Hematopoietic multipotent progenitor cell treated with erythropoietin and hydrocortisone succinate and interleukin-3 and kit ligand, for 17 days (in vitro differentiated cells): ENCODE measurements around the gene ANKK1.

ENCODE experiments used
- DNase-seq: peaks from one replicate; pipeline ENCODE4 v3.0.0-alpha.2; 2015; ENCODE audit warnings: low spot score

Gene ANKK1

GRCh38 chr11:113387605-113388211 is at the start of gene ANKK1:
TSS of gene ANKK1 (plus strand) at chr11:113387779. CDS start at chr11:113387885, 106 bp downstream.
- no peak for DNase-seq

GRCh38 chr11:113338730-113339129 is 48.8 kb upstream of the ANKK1 start:
- DNase-seq, result no peak

GRCh38 chr11:113339929-113340589 is 47.5 kb upstream of the ANKK1 start:
- DNase-seq, result no peak

GRCh38 chr11:113341388-113342165 is 46.0 kb upstream of the ANKK1 start:
- no peak for DNase-seq

- DNase-seq, result no peak
These were observed 41.6 kb upstream of the ANKK1 start for GRCh38 chr11:113345978-113346377.

- no peak for DNase-seq
These were observed 38.1 kb upstream of the ANKK1 start for GRCh38 chr11:113349528-113349927.

GRCh38 chr11:113350336-113351067 is 37.1 kb upstream of the ANKK1 start:
- DNase-seq, result no peak

- no peak for DNase-seq
These were observed 36.5 kb upstream of the ANKK1 start for GRCh38 chr11:113351068-113351450.

GRCh38 chr11:113351480-113351879 is 36.1 kb upstream of the ANKK1 start:
- DNase-seq, result no peak

GRCh38 chr11:113356203-113356602 is 31.4 kb upstream of the ANKK1 start:
- DNase-seq, result no peak

GRCh38 chr11:113363406-113363805 is 24.2 kb upstream of the ANKK1 start:
- DNase-seq, result no peak

GRCh38 chr11:113363996-113364641 is 23.5 kb upstream of the ANKK1 start:
- DNase-seq, result no peak

GRCh38 chr11:113365895-113366294 is 21.7 kb upstream of the ANKK1 start:
- no peak for DNase-seq

- DNase-seq, result no peak
These were observed 18.2 kb upstream of the ANKK1 start for GRCh38 chr11:113369411-113369810.

GRCh38 chr11:113370634-113371033 is 16.9 kb upstream of the ANKK1 start:
- no peak for DNase-seq

- DNase-seq, result no peak
These were observed 15.3 kb upstream of the ANKK1 start for GRCh38 chr11:113372309-113372708.

GRCh38 chr11:113373306-113373705 is 14.3 kb upstream of the ANKK1 start:
- DNase-seq, result no peak

- DNase-seq, result no peak
These were observed 13.5 kb upstream of the ANKK1 start for GRCh38 chr11:113373981-113374560.

- no peak for DNase-seq
These were observed 12.2 kb upstream of the ANKK1 start for GRCh38 chr11:113375402-113375801.

- no peak for DNase-seq
These were observed 11.4 kb upstream of the ANKK1 start for GRCh38 chr11:113376156-113376555.

- no peak for DNase-seq
These were observed 9.7 kb upstream of the ANKK1 start for GRCh38 chr11:113377681-113378412.
